OCI-LY1 (cell line): ENCODE results near the gene OLFM2.
"Not testable (repeated sequence)": the region's sequence is repeated elsewhere in the genome, so short reads cannot be mapped to it uniquely, and the experiment has no call there.

Source experiments
- H2AFZ ChIP-seq: fragments of 200-600 bp; sonication (generic), shearing (Covaris generic); 2 replicates; pipeline ENCODE4 v1.6.0; 2014; ENCODE audit warnings: antibody characterized with exemption, mild to moderate bottlenecking, low read length
- H3F3A ChIP-seq: fragments of 200-600 bp; sonication (generic), shearing (Covaris generic); 2 replicates; pipeline ENCODE4 v1.6.0; 2014; ENCODE audit warnings: mild to moderate bottlenecking, antibody characterized with exemption, low read length, moderate library complexity; ENCODE audit not compliant: insufficient read depth
- H3K27ac ChIP-seq: fragments of 200-600 bp; sonication (generic); 2 replicates; pipeline ENCODE4 v1.5.1; 2014; ENCODE audit warnings: low read length, mixed run types, mild to moderate bottlenecking, low read depth; ENCODE audit not compliant: poor library complexity, severe bottlenecking
- H3K27me3 ChIP-seq: fragments of 200-600 bp; sonication (generic); 2 replicates; pipeline ENCODE4 v1.6.0; 2014; ENCODE audit warnings: antibody characterized with exemption, mild to moderate bottlenecking, low read length, moderate library complexity; ENCODE audit not compliant: insufficient read depth
- H3K36me3 ChIP-seq: fragments of 200-600 bp; sonication (generic); 2 replicates; pipeline ENCODE4 v1.6.1; 2014; ENCODE audit warnings: mild to moderate bottlenecking, antibody characterized with exemption, low read length, moderate library complexity, mixed read lengths; ENCODE audit not compliant: insufficient read depth
- H3K4me1 ChIP-seq: fragments of 200-600 bp; sonication (generic); 2 replicates; pipeline ENCODE4 v1.5.1; 2014; ENCODE audit warnings: mild to moderate bottlenecking, low read length, moderate library complexity; ENCODE audit not compliant: insufficient read depth, severe bottlenecking
- H3K4me2 ChIP-seq: fragments of 200-600 bp; sonication (generic), shearing (Covaris generic); 2 replicates; pipeline ENCODE4 v1.6.1; 2014; ENCODE audit warnings: low read length
- H3K4me3 ChIP-seq: fragments of 200-600 bp; sonication (generic); 2 replicates; pipeline ENCODE4 v1.5.1; 2014; ENCODE audit warnings: low read length, low read depth, mild to moderate bottlenecking, mixed read lengths; ENCODE audit not compliant: poor library complexity, severe bottlenecking
- H3K79me2 ChIP-seq: fragments of 200-600 bp; shearing (Covaris generic); 2 replicates; pipeline ENCODE4 v1.6.1; 2016; ENCODE audit warnings: mixed run types, low read length, mixed read lengths; ENCODE audit not compliant: insufficient read depth
- H3K9ac ChIP-seq: fragments of 200-600 bp; sonication (generic), shearing (Covaris generic); 2 replicates; pipeline ENCODE4 v1.6.1; 2014; ENCODE audit warnings: mild to moderate bottlenecking, low read length, mixed read lengths
- H3K9me2 ChIP-seq: fragments of 200-600 bp; sonication (generic), shearing (Covaris generic); 2 replicates; pipeline ENCODE4 v1.6.1; 2014; ENCODE audit warnings: low read depth, mild to moderate bottlenecking, low read length, mixed read lengths
- H3K9me3 ChIP-seq: fragments of 200-600 bp; shearing (Covaris generic); 2 replicates; pipeline ENCODE4 v1.6.1; 2014; ENCODE audit warnings: low read length, mixed read lengths
- H4K20me1 ChIP-seq: fragments of 200-600 bp; sonication (generic), shearing (Covaris generic); 2 replicates; pipeline ENCODE4 v1.6.0; 2016; ENCODE audit warnings: mild to moderate bottlenecking, low read length; ENCODE audit not compliant: insufficient read depth
- EZH2 ChIP-seq: fragments of 200-600 bp; sonication (generic), shearing (Covaris generic); IDR thresholded peaks from 2 replicates; pipeline ENCODE4 v1.8.0; 2017; ENCODE audit warnings: borderline replicate concordance, mixed run types, mild to moderate bottlenecking, antibody characterized with exemption, low read length, moderate library complexity, mixed read lengths
- TF ChIP-seq, protein P1 (sequence below): fragments of 200-600 bp; sonication (generic), shearing (Covaris generic); IDR thresholded peaks from 2 replicates; pipeline ENCODE4 v1.5.1; 2017; ENCODE audit warnings: mild to moderate bottlenecking, antibody characterized with exemption, low read length, moderate library complexity, mixed read lengths

Gene OLFM2

DNA sequence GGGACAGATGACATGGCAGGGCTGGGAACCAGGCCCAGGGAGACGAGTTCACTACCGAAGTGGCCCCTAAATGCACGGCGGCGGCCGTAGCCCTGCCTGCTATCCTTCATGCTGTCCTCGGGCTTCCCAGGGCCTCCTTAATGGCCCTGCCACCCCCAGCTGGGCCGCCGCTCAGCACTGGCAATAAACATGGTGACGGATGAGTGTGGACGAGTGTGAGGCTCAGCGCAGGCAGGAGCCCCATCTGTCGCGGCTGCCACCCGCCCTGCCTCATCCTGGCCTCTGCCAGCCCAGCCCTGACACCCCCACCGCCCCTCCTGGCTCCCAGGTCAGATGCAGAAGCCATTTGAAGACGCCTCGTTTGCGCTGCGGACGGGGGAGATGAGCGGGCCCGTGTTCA is 87.6 kb downstream of the OLFM2 start:
- Histone ChIP-seq H3K79me2 (no peaks in the 10 kb centered on the region), H3K36me3 (peaks cover 49% of the 10 kb centered on the region), H3F3A (no peaks in the 10 kb centered on the region), H3K9me2 (no peaks in the 10 kb centered on the region), H3K27me3 (no peaks in the 10 kb centered on the region), H3K4me1 (no peaks in the 10 kb centered on the region), H3K9me3 (no peaks in the 10 kb centered on the region), H2AFZ (no peak overlapping the region), H4K20me1 (no peaks in the 10 kb centered on the region), H3K9ac (no peak overlapping the region), H3K4me3 (no peak overlapping the region), H3K4me2 (no peak overlapping the region), H3K27ac (no peak overlapping the region)
- TF ChIP-seq, protein P1, sequence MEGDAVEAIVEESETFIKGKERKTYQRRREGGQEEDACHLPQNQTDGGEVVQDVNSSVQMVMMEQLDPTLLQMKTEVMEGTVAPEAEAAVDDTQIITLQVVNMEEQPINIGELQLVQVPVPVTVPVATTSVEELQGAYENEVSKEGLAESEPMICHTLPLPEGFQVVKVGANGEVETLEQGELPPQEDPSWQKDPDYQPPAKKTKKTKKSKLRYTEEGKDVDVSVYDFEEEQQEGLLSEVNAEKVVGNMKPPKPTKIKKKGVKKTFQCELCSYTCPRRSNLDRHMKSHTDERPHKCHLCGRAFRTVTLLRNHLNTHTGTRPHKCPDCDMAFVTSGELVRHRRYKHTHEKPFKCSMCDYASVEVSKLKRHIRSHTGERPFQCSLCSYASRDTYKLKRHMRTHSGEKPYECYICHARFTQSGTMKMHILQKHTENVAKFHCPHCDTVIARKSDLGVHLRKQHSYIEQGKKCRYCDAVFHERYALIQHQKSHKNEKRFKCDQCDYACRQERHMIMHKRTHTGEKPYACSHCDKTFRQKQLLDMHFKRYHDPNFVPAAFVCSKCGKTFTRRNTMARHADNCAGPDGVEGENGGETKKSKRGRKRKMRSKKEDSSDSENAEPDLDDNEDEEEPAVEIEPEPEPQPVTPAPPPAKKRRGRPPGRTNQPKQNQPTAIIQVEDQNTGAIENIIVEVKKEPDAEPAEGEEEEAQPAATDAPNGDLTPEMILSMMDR, result no peak
- TF ChIP-seq EZH2, result no peak

DNA sequence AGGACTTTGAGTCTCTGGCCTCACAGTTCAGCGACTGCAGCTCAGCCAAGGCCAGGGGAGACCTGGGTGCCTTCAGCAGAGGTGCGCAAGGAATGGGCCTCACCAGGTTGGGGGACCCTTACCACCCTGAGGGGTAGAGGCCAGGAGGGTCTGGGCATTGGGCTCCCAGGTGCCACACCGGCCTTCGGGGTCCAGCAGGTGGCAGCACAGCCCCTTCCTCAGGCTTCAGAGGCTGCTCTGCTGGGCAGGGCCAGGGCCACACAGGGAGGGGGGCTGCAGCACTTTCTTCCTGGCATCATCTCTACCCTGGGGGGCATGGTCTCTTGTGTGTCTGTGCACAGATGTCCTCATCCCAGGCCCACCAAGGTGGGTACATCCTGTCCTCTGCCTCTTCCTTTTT is 88.3 kb downstream of the OLFM2 start:
- Histone ChIP-seq H3K79me2 (no peaks in the 10 kb centered on the region), H3K36me3 (peaks cover 56% of the 10 kb centered on the region), H3K9ac (no peak overlapping the region), H3K9me2 (no peaks in the 10 kb centered on the region), H2AFZ (no peak overlapping the region), H3K4me1 (no peaks in the 10 kb centered on the region), H4K20me1 (no peaks in the 10 kb centered on the region), H3K27ac (no peak overlapping the region), H3K4me3 (no peak overlapping the region), H3K27me3 (no peaks in the 10 kb centered on the region), H3K4me2 (no peak overlapping the region), H3F3A (no peaks in the 10 kb centered on the region), H3K9me3 (no peaks in the 10 kb centered on the region)
- TF ChIP-seq EZH2, result no peak
- TF ChIP-seq, protein P1, result peak; percentile 39; the same call in 1 of the 2 replicates

- H3K27me3 ChIP-seq, result no peaks in the 10 kb centered on the region
- no peak overlapping the region for H3K4me3 ChIP-seq
- H3F3A ChIP-seq, result no peaks in the 10 kb centered on the region
- no peak for TF ChIP-seq EZH2
- TF ChIP-seq, protein P1, result peak; percentile 53
- H2AFZ ChIP-seq, result no peak overlapping the region
- no peaks in the 10 kb centered on the region for H3K79me2 ChIP-seq
- H3K9me2 ChIP-seq, result no peaks in the 10 kb centered on the region
- no peak overlapping the region for H3K27ac ChIP-seq
- no peaks in the 10 kb centered on the region for H4K20me1 ChIP-seq
- H3K36me3 ChIP-seq, result peaks cover 65% of the 10 kb centered on the region
- H3K9me3 ChIP-seq, result no peaks in the 10 kb centered on the region
- no peak overlapping the region for H3K4me2 ChIP-seq
- H3K4me1 ChIP-seq, result no peaks in the 10 kb centered on the region
- H3K9ac ChIP-seq, result no peak overlapping the region
Observed at GRCh38 chr19:9847087-9847671, 89.1 kb downstream of the OLFM2 start.

GRCh38 chr19:9843626-9844273 is 92.6 kb downstream of the OLFM2 start:
- not testable (repeated sequence) for H4K20me1 ChIP-seq
- peaks cover 97% of the 10 kb centered on the region for H3K36me3 ChIP-seq

More at GRCh38 chr19:9843626-9844273, 92.6 kb downstream of the OLFM2 start:
- not testable (repeated sequence) for H3K4me3 ChIP-seq, H3K4me2 ChIP-seq, H3K4me1 ChIP-seq, H3K27me3 ChIP-seq, H3K9me3 ChIP-seq, H3K9ac ChIP-seq, H3K27ac ChIP-seq, H3F3A ChIP-seq, H3K9me2 ChIP-seq, H2AFZ ChIP-seq, H3K79me2 ChIP-seq
